H9 (cell line): ENCODE measurements around the gene WFS1. TPM values are rescaled to one million over a fixed set of nuclear protein-coding genes. Genes with fewer than 3 reads are reported as not detected.

Source experiments
- DNase-seq: peaks from one replicate; pipeline ENCODE4 v3.0.0-alpha.2; 2017
- H2AFZ ChIP-seq: one replicate; pipeline ENCODE4 v1.6.1; 2013; ENCODE audit warnings: mild to moderate bottlenecking, low read length, control low read depth, moderate library complexity
- H2AK5ac ChIP-seq: 2 replicates; pipeline ENCODE4 v1.6.1; 2013; ENCODE audit warnings: low read length, control low read depth, mixed read lengths; ENCODE audit not compliant: insufficient read length
- H2BK120ac ChIP-seq: one replicate; pipeline ENCODE4 v1.6.1; 2013; ENCODE audit warnings: low read depth, mild to moderate bottlenecking, low read length, control low read depth, inconsistent platforms; ENCODE audit not compliant: poor library complexity, severe bottlenecking
- H2BK12ac ChIP-seq: 2 replicates; pipeline ENCODE4 v1.6.1; 2013; ENCODE audit warnings: low read length, control low read depth, mixed read lengths, low read depth; ENCODE audit not compliant: insufficient read length
- H2BK15ac ChIP-seq: 2 replicates; pipeline ENCODE4 v1.6.1; 2013; ENCODE audit warnings: low read depth, low read length, control low read depth
- H2BK20ac ChIP-seq: one replicate; pipeline ENCODE4 v1.6.1; 2013; ENCODE audit warnings: low read depth, mild to moderate bottlenecking, low read length, control low read depth, inconsistent platforms; ENCODE audit not compliant: poor library complexity, severe bottlenecking
- H2BK5ac ChIP-seq: 2 replicates; pipeline ENCODE4 v1.6.1; 2013; ENCODE audit warnings: low read length, control low read depth, mixed read lengths; ENCODE audit not compliant: insufficient read length
- H3K14ac ChIP-seq: 2 replicates; pipeline ENCODE4 v1.6.1; 2013; ENCODE audit warnings: low read length, control low read depth; ENCODE audit not compliant: insufficient read depth
- H3K18ac ChIP-seq: 2 replicates; pipeline ENCODE4 v1.6.1; 2013; ENCODE audit warnings: low read depth, mild to moderate bottlenecking, mixed read lengths, low read length, control low read depth; ENCODE audit not compliant: insufficient read length
- H3K23ac ChIP-seq: 2 replicates; pipeline ENCODE4 v1.6.1; 2013; ENCODE audit warnings: low read length, control low read depth, mixed read lengths, low read depth; ENCODE audit not compliant: insufficient read length
- H3K23me2 ChIP-seq: 2 replicates; pipeline ENCODE4 v1.6.1; 2013; ENCODE audit warnings: low read depth, mild to moderate bottlenecking, mixed read lengths, low read length, control low read depth; ENCODE audit not compliant: insufficient read length, poor library complexity, severe bottlenecking
- H3K27ac ChIP-seq: 2 replicates; pipeline ENCODE4 v1.5.1; 2013; ENCODE audit warnings: low read length, control low read depth, mixed read lengths, low read depth; ENCODE audit not compliant: insufficient read length
- H3K27me3 ChIP-seq: 2 replicates; pipeline ENCODE4 v1.6.1; 2013; ENCODE audit warnings: low read length, control low read depth, inconsistent platforms; ENCODE audit not compliant: insufficient read depth
- H3K4ac ChIP-seq: 2 replicates; pipeline ENCODE4 v1.6.1; 2013; ENCODE audit warnings: low read depth, mild to moderate bottlenecking, control low read depth, inconsistent platforms, low read length, moderate library complexity
- H3K4me1 ChIP-seq: 2 replicates; pipeline ENCODE4 v1.6.1; 2013; ENCODE audit warnings: low read length, control low read depth, inconsistent platforms; ENCODE audit not compliant: insufficient read depth
- H3K4me2 ChIP-seq: 2 replicates; pipeline ENCODE4 v1.6.1; 2013; ENCODE audit warnings: low read length, control low read depth, mixed read lengths; ENCODE audit not compliant: insufficient read length, insufficient read depth
- H3K56ac ChIP-seq: 2 replicates; pipeline ENCODE4 v1.6.1; 2013; ENCODE audit warnings: low read depth, mild to moderate bottlenecking, mixed read lengths, low read length, control low read depth; ENCODE audit not compliant: insufficient read length
- H3K79me1 ChIP-seq: 2 replicates; pipeline ENCODE4 v1.6.1; 2013; ENCODE audit warnings: low read depth, mild to moderate bottlenecking, moderate library complexity, low read length, control low read depth, inconsistent platforms; ENCODE audit not compliant: insufficient read depth, poor library complexity, severe bottlenecking
- H3K79me2 ChIP-seq: 2 replicates; pipeline ENCODE4 v1.6.1; 2013; ENCODE audit warnings: low read length, control low read depth, inconsistent platforms; ENCODE audit not compliant: insufficient read depth
- H3K9ac ChIP-seq: 2 replicates; pipeline ENCODE4 v1.6.1; 2013; ENCODE audit warnings: low read length, control low read depth, mixed read lengths; ENCODE audit not compliant: insufficient read length; ENCODE audit errors: extremely low read depth
- H3K9me3 ChIP-seq: one replicate; pipeline ENCODE4 v1.6.1; 2013; ENCODE audit warnings: low read depth, low read length, inconsistent platforms; ENCODE audit not compliant: control insufficient read depth
- H3T11ph ChIP-seq: one replicate; pipeline ENCODE4 v1.6.1; 2013; ENCODE audit warnings: mild to moderate bottlenecking, low read length, control low read depth, inconsistent platforms
- H4K20me1 ChIP-seq: one replicate; pipeline ENCODE4 v1.6.1; 2013; ENCODE audit not compliant: control insufficient read depth, insufficient read length, insufficient read depth
- H4K5ac ChIP-seq: 2 replicates; pipeline ENCODE4 v1.6.1; 2013; ENCODE audit warnings: low read depth, mild to moderate bottlenecking, mixed read lengths, low read length, control low read depth; ENCODE audit not compliant: insufficient read length
- H4K8ac ChIP-seq: replicated peaks from 2 replicates; pipeline ENCODE4 v1.6.1; 2013; ENCODE audit warnings: low read length, control low read depth, mixed read lengths, low read depth; ENCODE audit not compliant: insufficient read length
- H4K91ac ChIP-seq: 2 replicates; pipeline ENCODE4 v1.6.1; 2013; ENCODE audit warnings: low read depth, mild to moderate bottlenecking, moderate library complexity, mixed read lengths, low read length, control low read depth; ENCODE audit not compliant: insufficient read length
- H3K27ac Mint-ChIP-seq, 3 experiments: 2 replicates in 2 of 3; 3 replicates in 1 of 3; pipeline ENCODE4 v1.8.0; 2020 to 2021; ENCODE audit warnings: mixed read lengths in 3 of 3, mild to moderate bottlenecking in 1 of 3, moderate library complexity in 1 of 3
- H3K27me3 Mint-ChIP-seq: 2 replicates; pipeline ENCODE4 v1.8.0; 2021; ENCODE audit warnings: low read depth, mild to moderate bottlenecking, moderate library complexity, mixed read lengths
- H3K36me3 Mint-ChIP-seq, 3 experiments: 2 replicates in 2 of 3; 3 replicates in 1 of 3; pipeline ENCODE4 v1.8.0; 2020 to 2021; ENCODE audit warnings: low read depth in 3 of 3, mixed read lengths in 3 of 3; ENCODE audit not compliant: insufficient read depth in 1 of 3
- H3K4me1 Mint-ChIP-seq, 2 experiments: 2 replicates each; pipeline ENCODE4 v1.8.0; 2020; ENCODE audit warnings: mixed read lengths in 2 of 2
- H3K4me3 Mint-ChIP-seq, 2 experiments: 2 replicates in 1 of 2; 3 replicates in 1 of 2; pipeline ENCODE4 v1.8.0; 2020 to 2021; ENCODE audit warnings: mild to moderate bottlenecking in 2 of 2, mixed read lengths in 2 of 2, moderate library complexity in 1 of 2
- H3K9me3 Mint-ChIP-seq, 2 experiments: 2 replicates in 1 of 2; 3 replicates in 1 of 2; pipeline ENCODE4 v1.8.0; 2020; ENCODE audit warnings: mild to moderate bottlenecking in 2 of 2, mixed read lengths in 2 of 2, moderate library complexity in 1 of 2
- CTCF ChIP-seq: fragments of 200-600 bp; sonication (generic); conservative IDR thresholded peaks from 3 replicates; pipeline ENCODE4 v1.8.0; 2021; ENCODE audit warnings: antibody characterized with exemption, mild to moderate bottlenecking
- WGBS: extraction: QIAGEN DNeasy Blood & Tissue Kit; methylation state at CpG from one replicate; pipeline ENCODE4 v1.1.7; 2013; ENCODE audit warnings: missing lambda C conversion rate, low lambda C conversion rate, mixed read lengths; ENCODE audit not compliant: insufficient read length; ENCODE audit errors: extremely low coverage; 5-methylcytosine and 5-hydroxymethylcytosine counted together
- total RNA-seq: library from RNA; stranded (reverse); gene quantifications from 2 replicates; pipeline ENCODE4 v1.2.1, GENCODE V29; 2021

WFS1 gene
- total RNA-seq, 1 experiment from 2014 or later = 18.9 TPM

GRCh38 chr4:6322067-6322760, 52.6 kb downstream of the WFS1 start:
- H3T11ph ChIP-seq = no peak overlapping the region
- no peaks in the 10 kb centered on the region for H4K20me1 ChIP-seq
- no peak for DNase-seq
- H3K27me3 ChIP-seq = no peaks in the 10 kb centered on the region
- H2BK12ac ChIP-seq = no peak overlapping the region
- no peaks in the 10 kb centered on the region; a peak in 1 of 5 replicates for H3K9me3 Mint-ChIP-seq
- no peaks in the 10 kb centered on the region for H3K79me1 ChIP-seq
- no peak for TF ChIP-seq CTCF
- H3K4ac ChIP-seq = no peak overlapping the region
- no peak overlapping the region for H3K56ac ChIP-seq
- peaks cover 0 to 5% (median 3%) of the 10 kb centered on the region in 3 experiments; a peak in 4 of 7 replicates for H3K36me3 Mint-ChIP-seq
- no peak overlapping the region for H2BK5ac ChIP-seq
- H4K91ac ChIP-seq = no peak overlapping the region
- H3K9me3 ChIP-seq = no peaks in the 10 kb centered on the region
- H3K18ac ChIP-seq = no peak overlapping the region
- peaks cover 1% of the 10 kb centered on the region for H3K27me3 Mint-ChIP-seq
- no peak overlapping the region for H3K4me2 ChIP-seq
- peak overlapping the region in 1 of 3 experiments; percentile 44; a peak in 1 of 7 replicates for H3K27ac Mint-ChIP-seq
- no peak overlapping the region for H3K14ac ChIP-seq
- H4K5ac ChIP-seq = no peak overlapping the region
- H3K4me3 Mint-ChIP-seq = no peak overlapping the region
- H2AFZ ChIP-seq = no peak overlapping the region
- no peak overlapping the region for H4K8ac ChIP-seq
- H3K4me1 Mint-ChIP-seq = peaks cover 13 to 15% of the 10 kb centered on the region in 2 experiments
- WGBS = no CpG with 5 or more reads among the region's 23 CpGs
- H3K23me2 ChIP-seq = no peaks in the 10 kb centered on the region
- H3K4me1 ChIP-seq = no peaks in the 10 kb centered on the region
- no peaks in the 10 kb centered on the region for H3K79me2 ChIP-seq
- H3K27ac ChIP-seq = no peak overlapping the region
- H2BK120ac ChIP-seq = no peak overlapping the region
- H2BK20ac ChIP-seq = no peak overlapping the region
- H3K23ac ChIP-seq = no peak overlapping the region
- H2BK15ac ChIP-seq = no peak overlapping the region
- no peak overlapping the region for H2AK5ac ChIP-seq
- no peak overlapping the region for H3K9ac ChIP-seq
